ENCODE measurements around the gene PRDX2. TPM values are rescaled to one million over a fixed set of nuclear protein-coding genes. Genes with fewer than 3 reads are reported as not detected.

Gene PRDX2
- total RNA-seq, 4 donors from 2014 or later = 211 to 436 (median 345) TPM

DNA sequence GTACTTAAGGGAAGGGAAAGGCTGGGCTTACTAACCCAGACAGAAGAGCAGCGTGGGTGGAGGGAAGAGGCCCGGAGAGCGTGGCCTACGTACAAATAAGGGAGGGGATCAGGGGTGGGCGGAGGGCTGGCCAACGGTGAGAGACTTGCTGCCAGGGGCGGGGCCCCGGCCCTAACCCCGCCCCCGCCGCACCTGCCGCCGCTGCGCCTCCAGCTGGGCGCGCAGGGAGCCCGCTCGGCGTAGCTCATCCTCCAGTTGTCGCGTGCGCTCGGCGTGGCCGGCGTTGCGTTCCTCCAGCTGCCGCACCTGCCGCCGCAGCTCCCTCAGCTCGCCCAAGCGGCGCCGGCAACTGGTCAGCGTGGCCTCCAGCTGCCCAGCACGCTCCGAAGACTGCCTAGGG, 31.9 kb downstream of the PRDX2 start:
- Histone ChIP-seq H3K9me3 (no peaks in the 10 kb centered on the region), H3K4me3 (no peak overlapping the region), H3K4me1 (peaks cover 0 to 11% (median 11%) of the 10 kb centered on the region in 3 donors), H3K27ac (no peak overlapping the region), H3K27me3 (no peaks in the 10 kb centered on the region), H3K36me3 (peaks cover 0 to 74% (median 4%) of the 10 kb centered on the region in 3 donors)
- TF ChIP-seq, protein P1, sequence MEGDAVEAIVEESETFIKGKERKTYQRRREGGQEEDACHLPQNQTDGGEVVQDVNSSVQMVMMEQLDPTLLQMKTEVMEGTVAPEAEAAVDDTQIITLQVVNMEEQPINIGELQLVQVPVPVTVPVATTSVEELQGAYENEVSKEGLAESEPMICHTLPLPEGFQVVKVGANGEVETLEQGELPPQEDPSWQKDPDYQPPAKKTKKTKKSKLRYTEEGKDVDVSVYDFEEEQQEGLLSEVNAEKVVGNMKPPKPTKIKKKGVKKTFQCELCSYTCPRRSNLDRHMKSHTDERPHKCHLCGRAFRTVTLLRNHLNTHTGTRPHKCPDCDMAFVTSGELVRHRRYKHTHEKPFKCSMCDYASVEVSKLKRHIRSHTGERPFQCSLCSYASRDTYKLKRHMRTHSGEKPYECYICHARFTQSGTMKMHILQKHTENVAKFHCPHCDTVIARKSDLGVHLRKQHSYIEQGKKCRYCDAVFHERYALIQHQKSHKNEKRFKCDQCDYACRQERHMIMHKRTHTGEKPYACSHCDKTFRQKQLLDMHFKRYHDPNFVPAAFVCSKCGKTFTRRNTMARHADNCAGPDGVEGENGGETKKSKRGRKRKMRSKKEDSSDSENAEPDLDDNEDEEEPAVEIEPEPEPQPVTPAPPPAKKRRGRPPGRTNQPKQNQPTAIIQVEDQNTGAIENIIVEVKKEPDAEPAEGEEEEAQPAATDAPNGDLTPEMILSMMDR (IDR thresholded peaks at IDR 0.05) = no peak
- TF ChIP-seq POLR2A (IDR thresholded peaks at IDR 0.05) = no peak
- 73 to 74% methylated on average over 22 of the region's 37 CpGs for WGBS, 2 donors
- DNase-seq = no peak
- intact Hi-C loops (cut with DNase I) = loop anchor here (5.0 kb wide), 2 partner anchors 33 to 73 kb away; partner anchors contain the start of genes PRDX2 and THSD8

DNA sequence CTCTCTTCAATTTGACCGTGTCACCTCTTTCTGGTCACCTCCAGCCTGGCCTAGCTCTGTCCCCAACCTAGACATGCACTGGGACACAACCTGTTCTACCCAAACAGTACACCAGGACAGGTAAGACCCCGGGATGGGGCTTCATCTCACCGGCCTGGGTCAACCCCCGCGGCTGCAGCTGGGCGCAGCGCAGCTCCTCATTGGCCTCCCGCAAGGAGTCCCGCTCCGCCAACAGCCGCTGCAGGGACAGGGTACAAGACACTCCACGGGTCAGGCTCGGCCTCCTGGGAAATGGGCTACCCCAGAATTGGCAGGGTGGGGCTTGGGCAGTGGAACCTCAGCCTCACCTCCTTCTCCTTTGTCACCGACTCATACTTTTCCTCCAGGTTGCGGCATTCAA, 33.9 kb downstream of the PRDX2 start:
- H3K9me3 ChIP-seq = no peaks in the 10 kb centered on the region
- H3K36me3 ChIP-seq = peaks cover 0 to 91% (median 14%) of the 10 kb centered on the region in 3 donors
- no peak for DNase-seq
- no peaks in the 10 kb centered on the region for H3K27me3 ChIP-seq
- no peak overlapping the region for H3K27ac ChIP-seq
- 92 to 94% methylated on average over 13 to 14 of the region's 15 CpGs for WGBS, 2 donors
- no peak overlapping the region for H3K4me3 ChIP-seq
- intact Hi-C loops (cut with DNase I) = loop anchor here (5.0 kb wide), 1 partner anchor 35 kb away; the partner anchor contains the start of genes PRDX2 and THSD8
- TF ChIP-seq, protein P1 (IDR thresholded peaks at IDR 0.05) = no peak
- TF ChIP-seq POLR2A (IDR thresholded peaks at IDR 0.05) = no peak
- H3K4me1 ChIP-seq = peaks cover 0 to 7% (median 6%) of the 10 kb centered on the region in 3 donors

DNA sequence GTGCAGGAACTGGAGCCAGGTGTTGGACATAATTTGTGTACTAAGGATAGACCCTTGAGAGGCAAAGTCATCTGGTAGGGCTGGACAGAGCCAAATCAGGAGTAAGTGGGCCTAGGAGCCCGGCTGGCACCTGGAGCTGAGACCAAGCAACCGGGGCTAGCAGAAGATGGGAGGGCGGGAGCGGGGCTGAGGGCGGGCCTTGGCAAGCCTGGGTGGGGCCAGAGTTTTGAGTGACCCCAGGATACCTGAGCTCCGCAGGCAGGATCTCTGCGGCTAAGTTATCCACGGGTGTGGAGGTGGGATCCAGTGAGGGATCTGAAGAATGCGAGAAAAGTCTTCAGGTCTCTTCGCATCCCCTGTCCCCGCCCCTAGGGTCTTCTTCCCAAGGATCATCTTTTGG, 34.5 kb downstream of the PRDX2 start:
- WGBS, 2 donors = 82 to 94% methylated on average over 9 to 10 of the region's 11 CpGs
- intact Hi-C loops (cut with DNase I) = loop anchor here (5.0 kb wide), 1 partner anchor 35 kb away; the partner anchor contains the start of genes PRDX2 and THSD8
- H3K4me3 ChIP-seq = no peak overlapping the region
- no peaks in the 10 kb centered on the region for H3K9me3 ChIP-seq
- H3K27ac ChIP-seq = no peak overlapping the region
- peaks cover 0 to 7% (median 6%) of the 10 kb centered on the region in 3 donors for H3K4me1 ChIP-seq
- TF ChIP-seq, protein P1 (IDR thresholded peaks at IDR 0.05) = no peak
- no peak for TF ChIP-seq POLR2A (IDR thresholded peaks at IDR 0.05)
- H3K27me3 ChIP-seq = no peaks in the 10 kb centered on the region
- DNase-seq = no peak
- peaks cover 0 to 92% (median 17%) of the 10 kb centered on the region in 3 donors for H3K36me3 ChIP-seq

DNA sequence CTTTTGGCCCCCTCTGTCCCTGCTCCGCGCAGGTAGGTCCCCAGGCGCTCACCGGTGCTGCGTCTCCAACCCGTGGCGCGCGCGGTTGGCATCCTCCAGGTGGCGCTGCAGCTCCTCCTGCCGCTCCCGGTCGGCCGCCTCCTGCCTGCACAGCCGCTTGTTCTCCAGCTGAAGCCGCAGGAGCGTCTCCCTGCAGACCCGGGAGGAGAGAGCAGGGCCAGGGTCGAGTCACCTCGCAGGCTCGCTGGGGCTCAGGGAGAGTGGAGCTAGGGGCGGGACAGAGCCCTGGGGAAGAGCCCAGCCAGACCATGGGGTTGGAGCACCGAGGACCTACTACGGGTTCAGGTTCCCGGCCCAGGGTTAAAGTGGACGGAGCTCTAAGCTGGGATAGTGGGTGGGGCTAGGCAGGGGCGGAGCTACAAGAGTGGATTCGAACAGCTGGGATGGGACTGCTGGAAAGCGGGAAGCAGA, 35.5 kb downstream of the PRDX2 start:
- intact Hi-C loops (cut with DNase I) = loop anchor here (5.0 kb wide), 1 partner anchor 36 kb away; the partner anchor contains the start of genes PRDX2 and THSD8
- Histone ChIP-seq H3K27ac (peak overlapping the region in 3 of 4 donors; percentile 59 to 80 (median 72)), H3K36me3 (peaks cover 0 to 97% (median 17%) of the 10 kb centered on the region in 3 donors), H3K4me3 (peak overlapping the region; percentile 18 to 69 (median 43)), H3K4me1 (peaks cover 0 to 7% (median 6%) of the 10 kb centered on the region in 3 donors), H3K27me3 (no peaks in the 10 kb centered on the region), H3K9me3 (no peaks in the 10 kb centered on the region)
- DNase-seq = no peak
- TF ChIP-seq POLR2A (IDR thresholded peaks at IDR 0.05) = no peak
- TF ChIP-seq, protein P1 (IDR thresholded peaks at IDR 0.05) = peak; percentile 75 to 98 (median 92)
- 3 to 27% methylated on average over 11 to 13 of the region's 30 CpGs for WGBS, 2 donors

DNA sequence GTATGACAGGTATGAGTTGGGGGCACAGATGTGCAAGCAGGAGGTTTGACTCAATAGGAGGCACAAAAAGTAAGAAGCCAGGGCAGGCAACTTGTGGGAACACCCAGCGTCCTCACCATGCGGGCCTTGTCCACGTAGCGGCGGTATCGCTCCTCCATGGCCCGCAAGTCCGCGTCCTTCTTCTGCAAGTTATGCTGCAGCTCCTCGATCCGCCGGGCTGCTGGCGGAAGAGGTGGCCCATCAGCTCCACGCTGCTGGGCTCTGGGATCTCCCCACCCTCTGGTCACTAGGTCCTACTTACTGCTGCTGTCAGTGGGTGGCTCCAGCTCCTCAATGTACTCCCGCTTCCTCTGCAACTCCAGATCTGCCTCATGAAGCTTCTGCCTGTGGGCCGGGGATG, 36.9 kb downstream of the PRDX2 start:
- Histone ChIP-seq H3K4me1 (peaks cover 0 to 7% (median 6%) of the 10 kb centered on the region in 3 donors), H3K27me3 (no peaks in the 10 kb centered on the region), H3K27ac (no peak overlapping the region), H3K9me3 (no peaks in the 10 kb centered on the region), H3K36me3 (peaks cover 0 to 83% (median 14%) of the 10 kb centered on the region in 3 donors), H3K4me3 (no peak overlapping the region)
- DNase-seq = no peak
- WGBS, 2 donors = 94 to 95% methylated on average over 12 to 13 of the region's 16 CpGs
- no peak for TF ChIP-seq POLR2A (IDR thresholded peaks at IDR 0.05)
- TF ChIP-seq, protein P1 (IDR thresholded peaks at IDR 0.05) = no peak
- intact Hi-C loops (cut with DNase I) = loop anchor here (5.0 kb wide), 1 partner anchor 38 kb away; the partner anchor contains the start of genes PRDX2 and THSD8

Data from esophagus squamous epithelium (tissue), 5 donors.